ENCODE measurements around the gene FBLN1. TPM values are rescaled to one million over a fixed set of nuclear protein-coding genes. Genes with fewer than 3 reads are reported as not detected.

Gene FBLN1
- polyA plus RNA-seq, 1 of the 3 experiments (the other 2 are of a cell fraction) = 147 TPM

DNA sequence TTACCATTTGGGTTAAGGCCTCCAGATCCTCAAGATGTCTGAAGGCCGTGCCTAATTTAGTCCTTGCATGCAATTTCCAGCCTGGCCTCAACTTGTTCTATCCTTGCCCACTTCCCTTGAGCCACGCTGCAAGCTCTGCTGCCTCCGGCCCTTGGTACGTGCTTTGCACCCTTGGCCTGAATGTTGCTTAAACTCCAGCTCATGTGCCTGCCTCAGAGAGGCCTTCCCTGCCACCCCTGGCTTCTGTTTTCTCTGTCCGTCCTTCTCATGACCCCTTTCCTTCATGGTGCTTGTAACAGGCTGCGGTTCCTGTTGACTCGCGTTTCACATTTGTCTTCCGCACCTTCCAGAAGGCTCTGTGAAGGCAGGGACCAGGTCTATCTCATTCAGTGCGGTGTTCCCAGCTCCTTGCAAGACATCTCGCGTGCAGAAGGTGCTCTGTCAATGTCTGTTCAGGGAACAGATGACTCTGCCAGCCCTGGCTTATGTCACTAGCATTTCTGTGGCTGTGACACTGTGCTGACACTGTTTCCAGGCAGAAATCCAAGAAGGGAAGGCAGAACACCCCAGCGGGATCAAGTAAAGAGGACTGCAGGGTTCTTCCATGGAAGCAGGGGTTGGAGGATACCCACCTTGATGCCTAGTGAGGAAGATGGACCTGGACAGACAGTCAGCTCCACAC is 61.8 kb downstream of the FBLN1 start:
- no peak overlapping the region for H3K4me2 ChIP-seq
- ChIA-PET CTCF (interaction anchor here (1.0 to 4.8 kb wide), 4 partner anchors 11 to 356 kb away, joined by 4 to 34 read pairs (median 14); no protein-coding TSS in a partner anchor), POLR2A (no interaction called here)
- H2AFZ ChIP-seq (ENCODE audit: low read depth) = no peak overlapping the region
- no peak for TF ChIP-seq TAF1 (IDR thresholded peaks at IDR 0.05; ENCODE audit: borderline replicate concordance, low read depth, low read length)
- TF ChIP-seq RFX5 (IDR thresholded peaks at IDR 0.05; ENCODE audit: low read length) = peak; percentile 72
- TF ChIP-seq, protein P1, sequence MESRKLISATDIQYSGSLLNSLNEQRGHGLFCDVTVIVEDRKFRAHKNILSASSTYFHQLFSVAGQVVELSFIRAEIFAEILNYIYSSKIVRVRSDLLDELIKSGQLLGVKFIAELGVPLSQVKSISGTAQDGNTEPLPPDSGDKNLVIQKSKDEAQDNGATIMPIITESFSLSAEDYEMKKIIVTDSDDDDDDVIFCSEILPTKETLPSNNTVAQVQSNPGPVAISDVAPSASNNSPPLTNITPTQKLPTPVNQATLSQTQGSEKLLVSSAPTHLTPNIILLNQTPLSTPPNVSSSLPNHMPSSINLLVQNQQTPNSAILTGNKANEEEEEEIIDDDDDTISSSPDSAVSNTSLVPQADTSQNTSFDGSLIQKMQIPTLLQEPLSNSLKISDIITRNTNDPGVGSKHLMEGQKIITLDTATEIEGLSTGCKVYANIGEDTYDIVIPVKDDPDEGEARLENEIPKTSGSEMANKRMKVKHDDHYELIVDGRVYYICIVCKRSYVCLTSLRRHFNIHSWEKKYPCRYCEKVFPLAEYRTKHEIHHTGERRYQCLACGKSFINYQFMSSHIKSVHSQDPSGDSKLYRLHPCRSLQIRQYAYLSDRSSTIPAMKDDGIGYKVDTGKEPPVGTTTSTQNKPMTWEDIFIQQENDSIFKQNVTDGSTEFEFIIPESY (IDR thresholded peaks at IDR 0.05; ENCODE audit: borderline replicate concordance, low read depth) = no peak
- TF ChIP-seq SMC3 (IDR thresholded peaks at IDR 0.05; ENCODE audit: low read depth, low read length) = no peak
- TF ChIP-seq GABPA (IDR thresholded peaks at IDR 0.05; ENCODE audit: low read depth) = no peak
- H3K4me3 ChIP-seq (ENCODE audit: low read depth in 2 of 2, low read length in 1 of 2) = no peak overlapping the region
- 90% methylated on average over 13 of the region's 13 CpGs for WGBS (ENCODE audit: low lambda C conversion rate)
- DNase-seq = no peak
- no peak overlapping the region for H3K9ac ChIP-seq
- no peaks in the 10 kb centered on the region for H3K79me2 ChIP-seq (ENCODE audit: insufficient read depth)
- no peaks in the 10 kb centered on the region for H4K20me1 ChIP-seq (ENCODE audit: insufficient read depth)
- H3K4me1 ChIP-seq (ENCODE audit: control insufficient read depth in 1 of 2, insufficient read depth in 2 of 2, low read depth in 1 of 2, low read length in 1 of 2) = peaks cover 0 to 8% of the 10 kb centered on the region in 2 experiments; a peak in 1 of 4 replicates
- no peak overlapping the region; a peak in 1 of 4 replicates for H3K27ac ChIP-seq (ENCODE audit: low read depth in 2 of 2, low read length in 1 of 2)
- peaks cover 4 to 11% of the 10 kb centered on the region in 2 experiments for H3K36me3 ChIP-seq (replicated peaks in 1 of 2; ENCODE audit: control insufficient read depth in 1 of 2, insufficient read depth in 2 of 2, low read length in 1 of 2)
- H3F3A ChIP-seq (replicated peaks; ENCODE audit: insufficient read depth) = no peaks in the 10 kb centered on the region
- H3K27me3 ChIP-seq (ENCODE audit: insufficient read depth) = no peaks in the 10 kb centered on the region
- H3K9me2 ChIP-seq = no peaks in the 10 kb centered on the region
- H3K9me3 ChIP-seq = no peaks in the 10 kb centered on the region; the same call in 1 of the 2 replicates

- POLR2A ChIA-PET = no interaction called here
- 100% methylated on average over 2 of the region's 2 CpGs for WGBS (ENCODE audit: low lambda C conversion rate)
- peaks cover under 1% of the 10 kb centered on the region for H3K9me3 ChIP-seq
- no peak for TF ChIP-seq SMC3 (IDR thresholded peaks at IDR 0.05; ENCODE audit: low read depth, low read length)
- TF ChIP-seq MEF2A (IDR thresholded peaks at IDR 0.05; ENCODE audit: borderline replicate concordance, low read depth) = no peak
- TF ChIP-seq FOXJ3 (CRISPR knock-in tag; IDR thresholded peaks at IDR 0.05) = no peak
- no peak for TF ChIP-seq CHD2 (IDR thresholded peaks at IDR 0.05; ENCODE audit: low read length, partially characterized antibody)
- TF ChIP-seq, protein P2, sequence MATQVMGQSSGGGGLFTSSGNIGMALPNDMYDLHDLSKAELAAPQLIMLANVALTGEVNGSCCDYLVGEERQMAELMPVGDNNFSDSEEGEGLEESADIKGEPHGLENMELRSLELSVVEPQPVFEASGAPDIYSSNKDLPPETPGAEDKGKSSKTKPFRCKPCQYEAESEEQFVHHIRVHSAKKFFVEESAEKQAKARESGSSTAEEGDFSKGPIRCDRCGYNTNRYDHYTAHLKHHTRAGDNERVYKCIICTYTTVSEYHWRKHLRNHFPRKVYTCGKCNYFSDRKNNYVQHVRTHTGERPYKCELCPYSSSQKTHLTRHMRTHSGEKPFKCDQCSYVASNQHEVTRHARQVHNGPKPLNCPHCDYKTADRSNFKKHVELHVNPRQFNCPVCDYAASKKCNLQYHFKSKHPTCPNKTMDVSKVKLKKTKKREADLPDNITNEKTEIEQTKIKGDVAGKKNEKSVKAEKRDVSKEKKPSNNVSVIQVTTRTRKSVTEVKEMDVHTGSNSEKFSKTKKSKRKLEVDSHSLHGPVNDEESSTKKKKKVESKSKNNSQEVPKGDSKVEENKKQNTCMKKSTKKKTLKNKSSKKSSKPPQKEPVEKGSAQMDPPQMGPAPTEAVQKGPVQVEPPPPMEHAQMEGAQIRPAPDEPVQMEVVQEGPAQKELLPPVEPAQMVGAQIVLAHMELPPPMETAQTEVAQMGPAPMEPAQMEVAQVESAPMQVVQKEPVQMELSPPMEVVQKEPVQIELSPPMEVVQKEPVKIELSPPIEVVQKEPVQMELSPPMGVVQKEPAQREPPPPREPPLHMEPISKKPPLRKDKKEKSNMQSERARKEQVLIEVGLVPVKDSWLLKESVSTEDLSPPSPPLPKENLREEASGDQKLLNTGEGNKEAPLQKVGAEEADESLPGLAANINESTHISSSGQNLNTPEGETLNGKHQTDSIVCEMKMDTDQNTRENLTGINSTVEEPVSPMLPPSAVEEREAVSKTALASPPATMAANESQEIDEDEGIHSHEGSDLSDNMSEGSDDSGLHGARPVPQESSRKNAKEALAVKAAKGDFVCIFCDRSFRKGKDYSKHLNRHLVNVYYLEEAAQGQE (IDR thresholded peaks at IDR 0.05; ENCODE audit: low read depth, low read length) = no peak
- no peak for TF ChIP-seq MXI1 (IDR thresholded peaks at IDR 0.05; ENCODE audit: low read depth, low read length)
- TF ChIP-seq NFIC (IDR thresholded peaks at IDR 0.05; ENCODE audit: borderline replicate concordance) = no peak
- TF ChIP-seq GATA2 (CRISPR knock-in tag; IDR thresholded peaks at IDR 0.05) = no peak
- TF ChIP-seq SIN3A (IDR thresholded peaks at IDR 0.05; ENCODE audit: borderline replicate concordance, low read depth, low read length) = no peak
- no peak for TF ChIP-seq POLR2AphosphoS5 (IDR thresholded peaks at IDR 0.05; ENCODE audit: low read depth, low read length)
- TF ChIP-seq, protein P1 (IDR thresholded peaks at IDR 0.05; ENCODE audit: borderline replicate concordance, low read depth) = no peak
- no peak for TF ChIP-seq TEAD4 (IDR thresholded peaks at IDR 0.05; ENCODE audit: borderline replicate concordance, insufficient read depth)
- TF ChIP-seq FOXM1 (IDR thresholded peaks at IDR 0.05; ENCODE audit: low read depth) = no peak
- no peak for TF ChIP-seq USF1 (IDR thresholded peaks at IDR 0.05; ENCODE audit: borderline replicate concordance, low read depth)
Observed at GRCh38 chr22:45565171-45565570, 62.5 kb downstream of the FBLN1 start.

More at GRCh38 chr22:45565171-45565570, 62.5 kb downstream of the FBLN1 start:
- no peak overlapping the region for H3K27ac ChIP-seq (ENCODE audit: low read depth in 2 of 2, low read length in 1 of 2)
- no peak overlapping the region for H3K4me2 ChIP-seq
- CTCF ChIA-PET = interaction anchor here (1.0 to 4.8 kb wide), 6 partner anchors 9 to 356 kb away, joined by 3 to 34 read pairs (median 4); no protein-coding TSS in a partner anchor
- no peak overlapping the region for H2AFZ ChIP-seq (ENCODE audit: low read depth)
- peaks cover 2 to 6% of the 10 kb centered on the region in 2 experiments for H3K36me3 ChIP-seq (replicated peaks in 1 of 2; ENCODE audit: control insufficient read depth in 1 of 2, insufficient read depth in 2 of 2, low read length in 1 of 2)
- no peak overlapping the region for H3K4me3 ChIP-seq (ENCODE audit: low read depth in 2 of 2, low read length in 1 of 2)
- no peaks in the 10 kb centered on the region for H3K27me3 ChIP-seq (ENCODE audit: insufficient read depth)
- no peak for DNase-seq
- peaks cover 0 to 8% of the 10 kb centered on the region in 2 experiments; a peak in 1 of 4 replicates for H3K4me1 ChIP-seq (ENCODE audit: control insufficient read depth in 1 of 2, insufficient read depth in 2 of 2, low read depth in 1 of 2, low read length in 1 of 2)
- no peaks in the 10 kb centered on the region for H4K20me1 ChIP-seq (ENCODE audit: insufficient read depth)
- no peaks in the 10 kb centered on the region for H3K79me2 ChIP-seq (ENCODE audit: insufficient read depth)
- no peaks in the 10 kb centered on the region for H3F3A ChIP-seq (replicated peaks; ENCODE audit: insufficient read depth)
- H3K9ac ChIP-seq = no peak overlapping the region
- H3K9me2 ChIP-seq = no peaks in the 10 kb centered on the region
